Spleen (tissue), 11 donors: ENCODE results near the gene HCFC1. TPM values are rescaled to one million over a fixed set of nuclear protein-coding genes. Genes with fewer than 3 reads are reported as not detected.
A peak's percentile ranks its signal among the peaks of the same experiment; 100 is the strongest.

Experiments
- DNase-seq: peaks from one replicate; pipeline ENCODE4 v3.0.0-alpha.2; 2020
- H3K27ac ChIP-seq, 8 donors: fragments of 200-600 bp; sonication (generic) in 7 of 8; 1 replicate in 4 of 8; 2 replicates in 4 of 8; pipeline versions ENCODE4 v1.5.0 to v1.8.0; 2016 to 2021; ENCODE audit warnings: inconsistent platforms in 4 of 8, mild to moderate bottlenecking in 4 of 8, moderate library complexity in 1 of 8
- H3K27me3 ChIP-seq, 7 donors: fragments of 200-600 bp; sonication (generic) in 6 of 7; replicated peaks in 1 of 7; 1 replicate in 4 of 7; 2 replicates in 3 of 7; pipeline versions ENCODE4 v1.5.0 to v1.8.0; 2016 to 2021; ENCODE audit warnings: inconsistent platforms in 3 of 7, mild to moderate bottlenecking in 1 of 7
- H3K36me3 ChIP-seq, 6 donors: fragments of 200-600 bp; sonication (generic) in 5 of 6; 1 replicate in 4 of 6; 2 replicates in 2 of 6; pipeline versions ENCODE4 v1.5.0 to v1.8.0; 2016 to 2021; ENCODE audit warnings: inconsistent platforms in 2 of 6
- H3K4me1 ChIP-seq, 6 donors: fragments of 200-600 bp; sonication (generic) in 5 of 6; 1 replicate in 3 of 6; 2 replicates in 3 of 6; pipeline versions ENCODE4 v1.5.0 to v1.8.0; 2016 to 2021; ENCODE audit warnings: inconsistent platforms in 3 of 6
- H3K4me3 ChIP-seq, 8 donors: fragments of 200-600 bp; sonication (generic) in 7 of 8; 1 replicate in 4 of 8; 2 replicates in 4 of 8; pipeline versions ENCODE4 v1.5.0 to v1.8.0; 2016 to 2021; ENCODE audit warnings: inconsistent platforms in 4 of 8, mild to moderate bottlenecking in 4 of 8, moderate library complexity in 2 of 8
- H3K9me3 ChIP-seq, 8 donors: fragments of 200-600 bp; sonication (generic) in 7 of 8; 1 replicate in 4 of 8; 2 replicates in 4 of 8; pipeline versions ENCODE4 v1.5.0 to v1.8.0; 2016 to 2021; ENCODE audit warnings: inconsistent platforms in 4 of 8
- POLR2A ChIP-seq, 3 donors: fragments of 450-650 bp; IDR thresholded peaks; one replicate each; pipeline ENCODE4 v1.5.1; 2017; ENCODE audit warnings: antibody characterized with exemption in 3 of 3, mild to moderate bottlenecking in 1 of 3
- POLR2AphosphoS5 ChIP-seq, 3 donors: sonication (generic); formaldehyde crosslinking; IDR thresholded peaks; one replicate each; pipeline ENCODE4 v1.5.1; 2017; ENCODE audit warnings: antibody characterized with exemption in 3 of 3
- WGBS, 5 donors: extraction: QIAGEN DNeasy Blood & Tissue Kit in 3 of 5; methylation state at CpG; one replicate each; pipeline versions ENCODE4 v1.1.5 to v1.1.7; 2013 to 2018; 5-methylcytosine and 5-hydroxymethylcytosine counted together
- intact Hi-C: fragments of 100-400 bp; cut with DNase I; formaldehyde crosslinking; loops from one replicate; pipeline ENCODE4 v1.15.0; 2023; ENCODE audit warnings: low total_unique reads
- polyA plus RNA-seq, 3 donors: library from polyadenylated mRNA; stranded (reverse); fragments of 200-250 nt; gene quantifications; one replicate each; pipeline ENCODE4 v1.2.1, GENCODE V29; 2013
- total RNA-seq, 7 donors: library from RNA; depleted of rRNA in 3 of 7; stranded (reverse); fragments of >200 nt in 3 of 7; fragmentation: NEBNext Ultra II Directional in 4 of 7; extraction: Animal tissue kit (Norgen Biotek cat#: 25700) in 4 of 7; gene quantifications; one replicate each; pipeline versions ENCODE4 v1.1.0 to v1.2.1, GENCODE V29; 2016 to 2021
- TF ChIP-seq, protein P1 (sequence below), 11 experiments: fragments of 200-600 bp in 7 of 11; fragments of 450-650 bp in 4 of 11; sonication (generic) in 4 of 11; IDR thresholded peaks in 8 of 11; conservative IDR thresholded peaks in 3 of 11; 1 replicate in 7 of 11; 2 replicates in 4 of 11; pipeline versions ENCODE4 v1.4.0 to v1.8.0; 2016 to 2021; ENCODE audit warnings: antibody characterized with exemption in 11 of 11, inconsistent platforms in 4 of 11, mild to moderate bottlenecking in 1 of 11
- donor health status: healthy with polysubstance abuse.
- donor health status: DM: no; HTN: no; CAD: no; lungs with moderate emphysema.
- donor health status: DM: no; HTN: no; CAD: no.
- donor health status: Bipolar disorder and iron deficiency.
- donor health status: healthy.
- donor health status: DM: no; HTN: no; CAD: no.
- donor health status: DM: yes; HTN: yes; CAD: no.

HCFC1 gene
- total and polyA plus RNA-seq, 10 donors: 9.5 to 86.5 (median 60.8) TPM

- intact Hi-C loops: no loop called here
- TF ChIP-seq POLR2AphosphoS5 (IDR thresholded peaks at IDR 0.05) (no peak), POLR2A (IDR thresholded peaks at IDR 0.05) (no peak)
- TF ChIP-seq, protein P1, sequence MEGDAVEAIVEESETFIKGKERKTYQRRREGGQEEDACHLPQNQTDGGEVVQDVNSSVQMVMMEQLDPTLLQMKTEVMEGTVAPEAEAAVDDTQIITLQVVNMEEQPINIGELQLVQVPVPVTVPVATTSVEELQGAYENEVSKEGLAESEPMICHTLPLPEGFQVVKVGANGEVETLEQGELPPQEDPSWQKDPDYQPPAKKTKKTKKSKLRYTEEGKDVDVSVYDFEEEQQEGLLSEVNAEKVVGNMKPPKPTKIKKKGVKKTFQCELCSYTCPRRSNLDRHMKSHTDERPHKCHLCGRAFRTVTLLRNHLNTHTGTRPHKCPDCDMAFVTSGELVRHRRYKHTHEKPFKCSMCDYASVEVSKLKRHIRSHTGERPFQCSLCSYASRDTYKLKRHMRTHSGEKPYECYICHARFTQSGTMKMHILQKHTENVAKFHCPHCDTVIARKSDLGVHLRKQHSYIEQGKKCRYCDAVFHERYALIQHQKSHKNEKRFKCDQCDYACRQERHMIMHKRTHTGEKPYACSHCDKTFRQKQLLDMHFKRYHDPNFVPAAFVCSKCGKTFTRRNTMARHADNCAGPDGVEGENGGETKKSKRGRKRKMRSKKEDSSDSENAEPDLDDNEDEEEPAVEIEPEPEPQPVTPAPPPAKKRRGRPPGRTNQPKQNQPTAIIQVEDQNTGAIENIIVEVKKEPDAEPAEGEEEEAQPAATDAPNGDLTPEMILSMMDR (IDR thresholded peaks at IDR 0.05 in 8 of 11, conservative IDR thresholded peaks at IDR 0.05 in 3 of 11): no peak
- Histone ChIP-seq H3K27ac (peak overlapping the region; percentile 60 to 94 (median 88)), H3K27me3 (peaks cover 0 to 6% (median 0%) of the 10 kb centered on the region in 7 donors), H3K9me3 (no peaks in the 10 kb centered on the region), H3K4me3 (peak overlapping the region; percentile 37 to 85 (median 62)), H3K36me3 (peaks cover 0 to 47% (median 22%) of the 10 kb centered on the region in 6 donors), H3K4me1 (peaks cover 0 to 64% (median 23%) of the 10 kb centered on the region in 6 donors)
- WGBS, 5 donors: 0 to 57% (median 20%) methylated on average over 25 to 45 of the region's 45 CpGs; no CpG with 5 or more reads in 1 of the 5 donors
- no peak for DNase-seq
Observed at GRCh38 chrX:154019061-154019621, 47.5 kb upstream of the HCFC1 start.

- TF ChIP-seq, protein P1 (IDR thresholded peaks at IDR 0.05 in 8 of 11, conservative IDR thresholded peaks at IDR 0.05 in 3 of 11): no peak
- TF ChIP-seq POLR2A (IDR thresholded peaks at IDR 0.05) (no peak), POLR2AphosphoS5 (IDR thresholded peaks at IDR 0.05) (no peak)
- Histone ChIP-seq H3K27ac (peak overlapping the region; percentile 60 to 94 (median 88)), H3K9me3 (no peaks in the 10 kb centered on the region), H3K36me3 (peaks cover 0 to 49% (median 22%) of the 10 kb centered on the region in 6 donors), H3K4me1 (peaks cover 0 to 69% (median 26%) of the 10 kb centered on the region in 6 donors), H3K4me3 (peak overlapping the region; percentile 37 to 85 (median 62)), H3K27me3 (peaks cover 0 to 6% (median 0%) of the 10 kb centered on the region in 7 donors)
- intact Hi-C loops: no loop called here
- no peak for DNase-seq
- WGBS, 5 donors: 54 to 72% (median 63%) methylated on average over 15 of the region's 15 CpGs; no CpG with 5 or more reads in 1 of the 5 donors
Observed at GRCh38 chrX:154018518-154019060, 47.0 kb upstream of the HCFC1 start.

DNA sequence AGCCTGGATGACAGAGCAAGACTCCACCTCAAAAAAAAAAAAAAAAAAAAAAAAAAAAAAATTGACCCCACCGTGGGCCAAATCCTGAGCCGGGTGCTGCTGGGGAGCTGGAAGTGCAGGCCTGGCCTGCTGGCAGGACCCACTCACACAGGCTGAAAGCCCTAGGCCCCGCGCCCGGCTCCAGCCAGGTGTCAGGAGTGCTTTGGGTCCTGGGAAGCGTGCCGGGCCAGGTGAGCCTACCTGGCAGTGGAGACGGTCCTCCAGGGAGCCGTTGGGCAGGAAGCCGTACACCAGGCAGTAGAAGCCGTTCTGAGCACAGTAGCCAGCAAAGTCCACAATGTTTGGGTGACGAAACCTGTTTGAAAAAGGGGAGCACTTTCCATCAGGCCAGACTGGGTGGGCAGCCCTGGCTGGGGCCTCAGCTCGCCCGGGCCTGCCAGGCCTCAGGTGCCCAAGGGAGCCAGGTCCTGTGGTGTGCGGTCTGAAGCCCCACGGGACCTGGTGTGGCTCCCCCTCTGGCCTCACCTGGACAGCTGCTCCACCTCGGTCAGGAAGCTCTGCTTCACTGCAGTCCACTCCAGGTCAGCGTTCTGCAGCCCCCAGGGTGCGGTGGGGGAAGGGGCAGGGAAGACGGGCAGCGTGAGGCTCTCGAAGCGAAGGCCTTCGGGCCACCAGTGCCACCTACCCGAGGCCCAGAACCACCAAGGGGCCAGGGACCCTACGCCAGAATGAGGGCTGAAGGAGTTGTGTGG, 46.3 kb upstream of the HCFC1 start:
- intact Hi-C loops: no loop called here
- DNase-seq: no peak
- Histone ChIP-seq H3K27ac (peak overlapping the region in 6 of 8 donors; percentile 80 to 94 (median 92)), H3K4me3 (peak overlapping the region in 4 of 8 donors; percentile 61 to 85 (median 64)), H3K27me3 (peaks cover 0 to 6% (median 0%) of the 10 kb centered on the region in 7 donors), H3K4me1 (peaks cover 0 to 76% (median 32%) of the 10 kb centered on the region in 6 donors), H3K36me3 (peaks cover 0 to 55% (median 22%) of the 10 kb centered on the region in 6 donors), H3K9me3 (no peaks in the 10 kb centered on the region)
- WGBS, 5 donors: 50 to 92% (median 82%) methylated on average over 2 to 26 of the region's 26 CpGs
- TF ChIP-seq, protein P1 (IDR thresholded peaks at IDR 0.05 in 8 of 11, conservative IDR thresholded peaks at IDR 0.05 in 3 of 11): no peak
